Inflammatory macrophage treated with lipopolysaccharide for 4 hours (primary cell): ENCODE measurements around the gene MAGEH1.

Source experiments
- DNase-seq: peaks from one replicate; pipeline ENCODE4 v3.0.0-alpha.2; 2020

Gene MAGEH1

GRCh38 chrX:55490974-55491373 is 39.0 kb downstream of the MAGEH1 start:
- no peak for DNase-seq
